Transverse colon (tissue), 4 donors: ENCODE data around the gene NCKAP5L. TPM values are rescaled to one million over a fixed set of nuclear protein-coding genes. Genes with fewer than 3 reads are reported as not detected.

ENCODE experiments used
- DNase-seq: peaks from one replicate; pipeline ENCODE4 v3.0.0-alpha.2; 2019
- H3K27ac ChIP-seq, 4 donors: fragments of 200-600 bp; sonication (generic); 2 replicates each; pipeline ENCODE4 v1.5.1; 2016 to 2018; ENCODE audit warnings: inconsistent platforms in 4 of 4
- H3K27me3 ChIP-seq: fragments of 200-600 bp; sonication (generic); 2 replicates; pipeline ENCODE4 v1.5.1; 2017; ENCODE audit warnings: inconsistent platforms
- H3K36me3 ChIP-seq, 4 donors: fragments of 200-600 bp; sonication (generic); 2 replicates each; pipeline ENCODE4 v1.5.1; 2017 to 2019; ENCODE audit warnings: inconsistent platforms in 4 of 4
- H3K4me1 ChIP-seq, 4 donors: fragments of 200-600 bp; sonication (generic); 2 replicates each; pipeline ENCODE4 v1.5.1; 2017 to 2020; ENCODE audit warnings: inconsistent platforms in 4 of 4
- H3K4me3 ChIP-seq, 4 donors: fragments of 200-600 bp; sonication (generic); 1 replicate in 1 of 4; 2 replicates in 3 of 4; pipeline versions ENCODE4 v1.5.1 to v1.6.1; 2017 to 2019; ENCODE audit warnings: inconsistent platforms in 4 of 4
- H3K9me3 ChIP-seq, 2 donors: fragments of 200-600 bp; sonication (generic); 2 replicates each; pipeline ENCODE4 v1.5.1; 2017 to 2019; ENCODE audit warnings: inconsistent platforms in 2 of 2
- EP300 ChIP-seq: sonication (generic); formaldehyde crosslinking; IDR thresholded peaks from one replicate; pipeline ENCODE4 v1.6.1; 2017; ENCODE audit warnings: antibody characterized with exemption, low read depth
- POLR2A ChIP-seq: fragments of 450-650 bp; IDR thresholded peaks from one replicate; pipeline ENCODE4 v1.6.1; 2016; ENCODE audit warnings: antibody characterized with exemption, mild to moderate bottlenecking, moderate library complexity
- POLR2AphosphoS5 ChIP-seq, 3 donors: sonication (generic); formaldehyde crosslinking; IDR thresholded peaks; one replicate each; pipeline ENCODE4 v1.6.1; 2016; ENCODE audit warnings: antibody characterized with exemption in 3 of 3
- whole genome bisulfite sequencing, 2 donors: methylation state at CpG; one replicate each; pipeline ENCODE4 v1.1.5; 2018; ENCODE audit warnings: low coverage in 1 of 2; 5-methylcytosine and 5-hydroxymethylcytosine counted together
- in situ Hi-C, 4 donors: fragments of 200-750 bp; cut with MboI; loops; one replicate each; pipeline versions ENCODE4 v1.15.0 to v1.15.1; 2017; ENCODE audit warnings: low sequenced_read_pairs in 3 of 4, low pct_ligation_motif_present in 1 of 4, low pct_unique_long_range_greater_than_20kb in 1 of 4
- intact Hi-C: fragments of 100-400 bp; cut with DNase I; formaldehyde crosslinking; loops from one replicate; pipeline ENCODE4 v1.15.1; 2023; ENCODE audit warnings: low total_unique reads
- total RNA-seq, 4 donors: library from RNA; depleted of rRNA; stranded (reverse); fragments of >200 nt; gene quantifications; one replicate each; pipeline ENCODE4 v1.1.0, GENCODE V29; 2016
- TF ChIP-seq, protein P1 (sequence below), 5 experiments: fragments of 200-600 bp in 3 of 5; fragments of 450-650 bp in 2 of 5; sonication (generic) in 3 of 5; IDR thresholded peaks; 1 replicate in 2 of 5; 2 replicates in 3 of 5; pipeline ENCODE4 v1.5.1; 2016 to 2017; ENCODE audit warnings: antibody characterized with exemption in 5 of 5, inconsistent platforms in 3 of 5, mild to moderate bottlenecking in 2 of 5, moderate library complexity in 1 of 5

Gene NCKAP5L
- total RNA-seq, 4 donors from 2014 or later: 3.4 to 5.1 (median 4.2) TPM

DNA sequence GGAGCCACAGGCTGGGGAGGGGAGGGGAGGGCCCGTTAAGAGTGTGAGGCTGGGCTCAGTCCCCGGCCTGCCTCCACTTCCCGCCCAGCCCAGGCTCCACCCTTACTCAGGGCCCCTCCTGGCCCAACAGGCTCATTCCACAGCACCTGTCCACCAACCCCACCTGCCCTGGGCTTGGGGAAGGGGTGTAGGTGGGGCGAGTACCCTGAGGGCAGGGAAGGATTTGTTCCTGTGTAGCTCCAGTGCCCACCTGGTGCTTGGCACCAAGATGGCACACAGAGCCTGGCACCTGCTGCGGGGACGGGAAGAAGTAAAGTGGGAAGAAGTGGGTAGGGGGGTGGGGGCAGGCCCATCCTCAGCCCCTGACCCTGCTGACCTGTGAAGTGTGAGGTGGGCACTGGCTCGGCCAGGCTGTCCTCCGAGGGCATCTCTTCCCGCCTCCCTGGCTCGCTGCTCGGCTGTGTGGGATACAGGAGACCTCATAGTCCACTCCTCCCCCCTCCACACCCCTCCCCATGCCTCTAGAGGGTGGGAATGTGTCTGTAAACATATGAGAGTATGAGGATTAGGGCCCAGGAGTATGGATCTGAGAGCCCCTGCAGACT, 35.1 kb downstream of the NCKAP5L start:
- 86% methylated on average over 11 of the region's 11 CpGs; no CpG with 5 or more reads in 1 of the 2 donors for WGBS, 2 donors
- intact Hi-C loops: no loop called here
- Histone ChIP-seq H3K36me3 (peaks cover 0 to 3% (median 0%) of the 10 kb centered on the region in 4 donors), H3K27ac (no peak overlapping the region), H3K4me3 (no peak overlapping the region), H3K27me3 (no peaks in the 10 kb centered on the region), H3K4me1 (no peaks in the 10 kb centered on the region), H3K9me3 (no peaks in the 10 kb centered on the region)
- in situ Hi-C loops: no loop called here
- no peak for DNase-seq
- TF ChIP-seq EP300 (no peak), POLR2AphosphoS5 (IDR thresholded peaks at IDR 0.05) (no peak)

DNA sequence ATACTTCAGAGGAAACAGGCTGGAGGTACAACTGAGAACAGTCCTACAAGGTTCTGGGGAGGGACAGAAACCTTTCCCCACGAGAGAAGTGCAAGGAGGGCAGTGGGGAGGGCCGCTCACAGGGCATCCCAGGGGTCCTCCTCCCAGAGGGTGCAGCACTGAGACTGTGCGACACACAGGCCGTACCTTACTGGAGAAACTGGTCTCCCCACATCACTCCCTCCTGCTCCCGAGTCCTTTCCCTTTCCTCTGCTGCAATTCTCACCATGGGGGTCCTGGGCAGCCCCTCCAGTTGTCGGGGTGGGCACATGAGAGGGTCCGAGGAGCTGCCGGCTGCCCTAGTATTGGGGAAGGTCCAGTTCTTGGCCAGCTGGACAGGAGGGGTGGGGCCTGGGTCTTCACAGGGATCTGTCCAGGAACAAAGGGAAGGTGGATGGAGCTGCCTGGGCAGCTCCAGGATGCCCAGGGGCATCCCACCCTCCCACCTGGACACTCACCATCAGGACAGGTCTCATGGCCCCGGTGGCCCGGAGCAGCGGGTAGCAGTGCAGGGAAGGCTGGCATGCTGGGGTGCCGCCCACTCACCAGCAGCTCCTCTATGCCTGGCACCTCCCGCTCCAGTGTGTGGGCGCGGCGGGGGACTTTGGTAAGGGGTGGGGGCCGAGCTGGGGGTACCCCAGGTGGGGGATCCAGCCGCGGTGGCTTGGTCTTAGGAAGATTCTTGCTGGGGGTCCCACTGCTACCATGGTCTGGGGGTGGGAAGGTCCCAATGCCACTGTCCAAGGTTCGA, 35.8 kb downstream of the NCKAP5L start:
- no peaks in the 10 kb centered on the region for H3K4me1 ChIP-seq
- H3K27ac ChIP-seq: no peak overlapping the region
- no peak for DNase-seq
- in situ Hi-C loops: no loop called here
- WGBS, 2 donors: 92% methylated on average over 15 of the region's 20 CpGs; no CpG with 5 or more reads in 1 of the 2 donors
- H3K27me3 ChIP-seq: no peaks in the 10 kb centered on the region
- no peaks in the 10 kb centered on the region for H3K9me3 ChIP-seq
- no peak overlapping the region for H3K4me3 ChIP-seq
- TF ChIP-seq POLR2A (no peak), EP300 (no peak), POLR2AphosphoS5 (IDR thresholded peaks at IDR 0.05) (no peak)
- TF ChIP-seq, protein P1, sequence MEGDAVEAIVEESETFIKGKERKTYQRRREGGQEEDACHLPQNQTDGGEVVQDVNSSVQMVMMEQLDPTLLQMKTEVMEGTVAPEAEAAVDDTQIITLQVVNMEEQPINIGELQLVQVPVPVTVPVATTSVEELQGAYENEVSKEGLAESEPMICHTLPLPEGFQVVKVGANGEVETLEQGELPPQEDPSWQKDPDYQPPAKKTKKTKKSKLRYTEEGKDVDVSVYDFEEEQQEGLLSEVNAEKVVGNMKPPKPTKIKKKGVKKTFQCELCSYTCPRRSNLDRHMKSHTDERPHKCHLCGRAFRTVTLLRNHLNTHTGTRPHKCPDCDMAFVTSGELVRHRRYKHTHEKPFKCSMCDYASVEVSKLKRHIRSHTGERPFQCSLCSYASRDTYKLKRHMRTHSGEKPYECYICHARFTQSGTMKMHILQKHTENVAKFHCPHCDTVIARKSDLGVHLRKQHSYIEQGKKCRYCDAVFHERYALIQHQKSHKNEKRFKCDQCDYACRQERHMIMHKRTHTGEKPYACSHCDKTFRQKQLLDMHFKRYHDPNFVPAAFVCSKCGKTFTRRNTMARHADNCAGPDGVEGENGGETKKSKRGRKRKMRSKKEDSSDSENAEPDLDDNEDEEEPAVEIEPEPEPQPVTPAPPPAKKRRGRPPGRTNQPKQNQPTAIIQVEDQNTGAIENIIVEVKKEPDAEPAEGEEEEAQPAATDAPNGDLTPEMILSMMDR (IDR thresholded peaks at IDR 0.05): no peak
- H3K36me3 ChIP-seq: no peaks in the 10 kb centered on the region
- intact Hi-C loops: no loop called here

DNA sequence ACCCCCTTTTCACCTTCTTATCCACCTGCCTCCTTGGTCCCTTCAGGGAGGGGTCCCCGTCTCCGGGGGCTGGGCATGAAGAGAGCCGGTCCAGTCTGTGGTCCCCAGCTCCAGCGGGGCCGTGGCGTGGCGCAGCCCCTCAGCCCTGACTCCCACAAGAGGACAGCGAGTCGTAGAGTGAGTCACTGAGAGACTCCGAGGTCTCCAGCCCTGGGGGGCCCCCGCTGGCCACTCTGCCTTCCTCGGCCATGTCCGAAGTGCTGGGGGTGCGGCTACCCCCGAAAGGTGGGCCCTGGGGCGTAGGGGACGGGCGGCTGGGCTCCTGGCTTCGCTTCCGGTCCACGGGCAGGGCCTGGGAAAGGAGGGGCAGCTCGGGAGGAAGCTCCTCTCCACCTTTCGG, 36.5 kb downstream of the NCKAP5L start:
- in situ Hi-C loops (no loop called here), intact Hi-C loops (no loop called here)
- no peak for DNase-seq
- Histone ChIP-seq H3K36me3 (no peaks in the 10 kb centered on the region), H3K4me1 (no peaks in the 10 kb centered on the region), H3K27me3 (no peaks in the 10 kb centered on the region), H3K4me3 (no peak overlapping the region), H3K9me3 (no peaks in the 10 kb centered on the region), H3K27ac (no peak overlapping the region)
- TF ChIP-seq POLR2A (no peak), POLR2AphosphoS5 (IDR thresholded peaks at IDR 0.05) (no peak)
- 87% methylated on average over 21 of the region's 23 CpGs; no CpG with 5 or more reads in 1 of the 2 donors for WGBS, 2 donors

DNA sequence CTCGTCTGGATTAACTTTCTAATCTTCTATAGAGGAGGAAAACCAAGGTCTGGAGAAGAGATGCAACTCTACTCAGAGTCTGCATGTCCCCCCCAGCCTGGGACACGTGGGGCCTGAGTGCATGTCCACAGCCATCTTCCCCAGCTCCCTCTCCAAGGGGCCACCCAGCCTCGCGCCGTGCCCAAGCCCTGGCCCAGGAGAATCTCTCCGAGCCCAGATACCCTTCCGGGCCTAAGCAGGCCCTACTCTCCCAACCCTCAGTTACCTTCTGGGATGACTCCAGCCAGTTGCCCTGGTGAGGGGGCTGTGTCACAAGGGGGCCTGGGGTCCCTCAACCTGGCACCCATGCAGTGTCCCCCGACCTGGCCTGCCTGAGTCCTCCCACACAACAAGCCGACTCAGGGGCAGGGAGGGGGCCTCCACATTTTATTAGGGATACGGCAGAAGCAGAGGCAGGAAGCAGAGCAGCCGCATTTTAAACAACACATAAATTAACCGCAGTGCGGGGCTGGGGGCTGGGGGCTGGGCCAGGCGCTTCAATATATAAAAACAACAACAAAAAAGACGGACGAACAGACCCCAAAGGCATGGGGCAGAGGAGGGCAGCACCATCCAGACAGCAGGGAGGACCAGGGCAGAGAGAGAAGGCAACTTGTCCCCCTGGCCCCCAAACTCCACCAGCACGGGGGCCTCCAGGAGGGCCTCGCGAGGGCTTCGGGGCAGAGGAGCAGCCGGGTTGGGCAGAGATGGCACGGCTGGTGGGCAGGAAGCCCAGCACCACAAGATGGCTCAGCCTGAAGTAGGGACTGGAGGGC, 37.3 kb downstream of the NCKAP5L start:
- no peak for TF ChIP-seq POLR2AphosphoS5 (IDR thresholded peaks at IDR 0.05)
- no peak for TF ChIP-seq POLR2A
- TF ChIP-seq EP300: no peak
- TF ChIP-seq, protein P1 (IDR thresholded peaks at IDR 0.05): no peak
- no peaks in the 10 kb centered on the region for H3K9me3 ChIP-seq
- no peak for DNase-seq
- H3K27ac ChIP-seq: no peak overlapping the region
- no peaks in the 10 kb centered on the region for H3K36me3 ChIP-seq
- intact Hi-C loops: no loop called here
- in situ Hi-C loops: no loop called here
- no peaks in the 10 kb centered on the region for H3K27me3 ChIP-seq
- no peak overlapping the region for H3K4me3 ChIP-seq
- no peaks in the 10 kb centered on the region for H3K4me1 ChIP-seq
- 59 to 72% methylated on average over 11 to 22 of the region's 22 CpGs for WGBS, 2 donors

DNA sequence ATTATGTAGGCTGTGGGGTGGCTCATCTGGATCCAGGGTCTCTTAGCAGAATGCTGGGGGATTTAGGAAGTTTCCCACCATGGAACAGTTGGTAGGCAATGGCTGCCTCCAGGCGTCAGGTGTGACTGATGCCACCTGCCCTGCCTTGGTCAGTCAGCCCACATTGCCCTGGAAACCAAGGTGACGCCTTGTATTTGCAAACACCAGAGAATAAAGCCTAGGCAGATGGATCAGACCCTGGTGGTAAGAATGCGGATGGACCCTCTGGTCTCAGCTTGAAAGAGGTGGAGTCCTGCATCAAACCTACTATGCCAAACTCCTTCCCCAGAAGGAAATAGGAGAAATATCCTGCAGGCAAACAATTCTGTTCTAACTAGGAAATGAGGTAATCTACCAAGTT, 38.2 kb downstream of the NCKAP5L start:
- in situ Hi-C loops (no loop called here), intact Hi-C loops (no loop called here)
- Histone ChIP-seq H3K4me1 (no peaks in the 10 kb centered on the region), H3K27ac (no peak overlapping the region), H3K36me3 (no peaks in the 10 kb centered on the region), H3K27me3 (no peaks in the 10 kb centered on the region), H3K4me3 (no peak overlapping the region), H3K9me3 (no peaks in the 10 kb centered on the region)
- TF ChIP-seq POLR2A: no peak
- TF ChIP-seq, protein P1 (IDR thresholded peaks at IDR 0.05): no peak
- no peak for DNase-seq
- 82 to 100% methylated on average over 2 to 3 of the region's 3 CpGs for WGBS, 2 donors
